H1 (cell line): ENCODE measurements around the gene OMG. TPM values are rescaled to one million over a fixed set of nuclear protein-coding genes. Genes with fewer than 3 reads are reported as not detected.

ENCODE experiments used
- CREB1 ChIP-seq: IDR thresholded peaks from 2 replicates; pipeline ENCODE4 v1.6.1; 2012; ENCODE audit warnings: inconsistent platforms
- CTBP2 ChIP-seq: IDR thresholded peaks from 2 replicates; pipeline ENCODE4 v1.7.0; 2011; ENCODE audit warnings: borderline replicate concordance, mild to moderate bottlenecking, moderate library complexity, mixed read lengths, low read length; ENCODE audit not compliant: insufficient read depth, insufficient read length
- EGR1 ChIP-seq: IDR thresholded peaks from 2 replicates; pipeline ENCODE4 v1.6.1; 2011; ENCODE audit warnings: low read depth, low read length, borderline replicate concordance
- KDM5A ChIP-seq: fragments of 200-600 bp; IDR thresholded peaks from 2 replicates; pipeline ENCODE4 v1.7.1; 2012; ENCODE audit warnings: mild to moderate bottlenecking, low read length, inconsistent platforms, mixed read lengths
- POLR2A ChIP-seq, 2 experiments: IDR thresholded peaks; 1 replicate in 1 of 2; 2 replicates in 1 of 2; pipeline ENCODE4 v1.6.1; 2011; ENCODE audit warnings: low read depth in 2 of 2, low read length in 2 of 2, mild to moderate bottlenecking in 2 of 2; ENCODE audit errors: control extremely low read depth in 1 of 2
- TAF1 ChIP-seq: IDR thresholded peaks from 2 replicates; pipeline ENCODE4 v1.6.1; 2011; ENCODE audit warnings: mild to moderate bottlenecking, low read depth, low read length
- polyA plus RNA-seq, 7 experiments: library from polyadenylated mRNA; depleted of rRNA in 3 of 7; stranded (reverse) in 5 of 7; unstranded in 2 of 7; fragments of >200 nt in 5 of 7; fragments of 200-250 nt in 2 of 7; gene quantifications; 1 replicate in 5 of 7; 2 replicates in 1 of 7; 4 replicates in 1 of 7; pipeline versions ENCODE4 v1.2.1 to v1.2.3, GENCODE V29; 2011 to 2013; ENCODE audit warnings: missing spikeins in 2 of 7, mixed read lengths in 2 of 7
- total RNA-seq: library from RNA; stranded (reverse); fragmentation: NEBNext Ultra II Directional; extraction: Animal tissue kit (Norgen Biotek cat#: 25700); gene quantifications from 2 replicates; pipeline ENCODE4 v1.2.1, GENCODE V29; 2021
- TF ChIP-seq, protein P1 (sequence below): IDR thresholded peaks from 2 replicates; pipeline ENCODE4 v1.6.1; 2011; ENCODE audit warnings: low read depth, mild to moderate bottlenecking, low read length; ENCODE audit not compliant: insufficient read depth

The OMG gene
- total and polyA plus RNA-seq, 2 of the 8 experiments (the other 6 are each of a cell fraction or from before 2014, with no cell fraction given): not detected

GRCh38 chr17:31269036-31269577 is 27.9 kb downstream of the OMG start (continued):
- TF ChIP-seq, protein P1, sequence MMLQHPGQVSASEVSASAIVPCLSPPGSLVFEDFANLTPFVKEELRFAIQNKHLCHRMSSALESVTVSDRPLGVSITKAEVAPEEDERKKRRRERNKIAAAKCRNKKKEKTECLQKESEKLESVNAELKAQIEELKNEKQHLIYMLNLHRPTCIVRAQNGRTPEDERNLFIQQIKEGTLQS: no peak
- no peak for TF ChIP-seq POLR2A (IDR thresholded peaks at IDR 0.05; ENCODE audit: control extremely low read depth in 1 of 2, low read depth in 2 of 2, low read length in 2 of 2)
- TF ChIP-seq KDM5A: no peak
- TF ChIP-seq EGR1: no peak
- no peak for TF ChIP-seq CTBP2
- TF ChIP-seq TAF1: no peak
- no peak for TF ChIP-seq CREB1
